Liver (tissue), 3 donors: ENCODE data around the gene C11orf24.

Source experiments
- ATF3 ChIP-seq: IDR thresholded peaks from 2 replicates; pipeline ENCODE4 v1.6.1; 2016; ENCODE audit warnings: antibody characterized with exemption
- JUND ChIP-seq, 2 donors: IDR thresholded peaks; 2 replicates each; pipeline ENCODE4 v1.6.1; 2016; ENCODE audit warnings: antibody characterized with exemption in 2 of 2
- MAX ChIP-seq: IDR thresholded peaks from 2 replicates; pipeline ENCODE4 v1.6.1; 2016; ENCODE audit warnings: antibody characterized with exemption
- RAD21 ChIP-seq, 2 donors: IDR thresholded peaks; 2 replicates each; pipeline ENCODE4 v1.6.1; 2016; ENCODE audit warnings: antibody characterized with exemption in 2 of 2, mild to moderate bottlenecking in 2 of 2
- SP1 ChIP-seq: IDR thresholded peaks from 2 replicates; pipeline ENCODE4 v1.6.1; 2018; ENCODE audit warnings: antibody characterized with exemption, mild to moderate bottlenecking
- TAF1 ChIP-seq: conservative IDR thresholded peaks from 2 replicates; pipeline ENCODE4 v1.6.1; 2016; ENCODE audit warnings: antibody characterized with exemption, mild to moderate bottlenecking
- YY1 ChIP-seq: IDR thresholded peaks from 2 replicates; pipeline ENCODE4 v1.6.1; 2016; ENCODE audit warnings: antibody characterized with exemption, mild to moderate bottlenecking
- TF ChIP-seq, protein P1 (sequence below): fragments of 150-350 bp; IDR thresholded peaks from 2 replicates; pipeline ENCODE4 v1.5.1; 2017; ENCODE audit warnings: improper control_type of control experiment, low read depth, low read length; ENCODE audit not compliant: missing input control
- TF ChIP-seq, protein P2 (sequence below): IDR thresholded peaks from 2 replicates; pipeline ENCODE4 v1.6.1; 2016; ENCODE audit warnings: antibody characterized with exemption, mild to moderate bottlenecking
- donor health status: healthy.
- donor health status: healthy.

GRCh38 chr11:68293708-68294107, 21.9 kb upstream of the C11orf24 start:
- no peak for TF ChIP-seq SP1
- TF ChIP-seq, protein P1, sequence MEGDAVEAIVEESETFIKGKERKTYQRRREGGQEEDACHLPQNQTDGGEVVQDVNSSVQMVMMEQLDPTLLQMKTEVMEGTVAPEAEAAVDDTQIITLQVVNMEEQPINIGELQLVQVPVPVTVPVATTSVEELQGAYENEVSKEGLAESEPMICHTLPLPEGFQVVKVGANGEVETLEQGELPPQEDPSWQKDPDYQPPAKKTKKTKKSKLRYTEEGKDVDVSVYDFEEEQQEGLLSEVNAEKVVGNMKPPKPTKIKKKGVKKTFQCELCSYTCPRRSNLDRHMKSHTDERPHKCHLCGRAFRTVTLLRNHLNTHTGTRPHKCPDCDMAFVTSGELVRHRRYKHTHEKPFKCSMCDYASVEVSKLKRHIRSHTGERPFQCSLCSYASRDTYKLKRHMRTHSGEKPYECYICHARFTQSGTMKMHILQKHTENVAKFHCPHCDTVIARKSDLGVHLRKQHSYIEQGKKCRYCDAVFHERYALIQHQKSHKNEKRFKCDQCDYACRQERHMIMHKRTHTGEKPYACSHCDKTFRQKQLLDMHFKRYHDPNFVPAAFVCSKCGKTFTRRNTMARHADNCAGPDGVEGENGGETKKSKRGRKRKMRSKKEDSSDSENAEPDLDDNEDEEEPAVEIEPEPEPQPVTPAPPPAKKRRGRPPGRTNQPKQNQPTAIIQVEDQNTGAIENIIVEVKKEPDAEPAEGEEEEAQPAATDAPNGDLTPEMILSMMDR, result no peak
- no peak for TF ChIP-seq ATF3
- no peak for TF ChIP-seq MAX
- no peak for TF ChIP-seq JUND (IDR thresholded peaks at IDR 0.05)
- TF ChIP-seq YY1, result no peak
- TF ChIP-seq, protein P2, sequence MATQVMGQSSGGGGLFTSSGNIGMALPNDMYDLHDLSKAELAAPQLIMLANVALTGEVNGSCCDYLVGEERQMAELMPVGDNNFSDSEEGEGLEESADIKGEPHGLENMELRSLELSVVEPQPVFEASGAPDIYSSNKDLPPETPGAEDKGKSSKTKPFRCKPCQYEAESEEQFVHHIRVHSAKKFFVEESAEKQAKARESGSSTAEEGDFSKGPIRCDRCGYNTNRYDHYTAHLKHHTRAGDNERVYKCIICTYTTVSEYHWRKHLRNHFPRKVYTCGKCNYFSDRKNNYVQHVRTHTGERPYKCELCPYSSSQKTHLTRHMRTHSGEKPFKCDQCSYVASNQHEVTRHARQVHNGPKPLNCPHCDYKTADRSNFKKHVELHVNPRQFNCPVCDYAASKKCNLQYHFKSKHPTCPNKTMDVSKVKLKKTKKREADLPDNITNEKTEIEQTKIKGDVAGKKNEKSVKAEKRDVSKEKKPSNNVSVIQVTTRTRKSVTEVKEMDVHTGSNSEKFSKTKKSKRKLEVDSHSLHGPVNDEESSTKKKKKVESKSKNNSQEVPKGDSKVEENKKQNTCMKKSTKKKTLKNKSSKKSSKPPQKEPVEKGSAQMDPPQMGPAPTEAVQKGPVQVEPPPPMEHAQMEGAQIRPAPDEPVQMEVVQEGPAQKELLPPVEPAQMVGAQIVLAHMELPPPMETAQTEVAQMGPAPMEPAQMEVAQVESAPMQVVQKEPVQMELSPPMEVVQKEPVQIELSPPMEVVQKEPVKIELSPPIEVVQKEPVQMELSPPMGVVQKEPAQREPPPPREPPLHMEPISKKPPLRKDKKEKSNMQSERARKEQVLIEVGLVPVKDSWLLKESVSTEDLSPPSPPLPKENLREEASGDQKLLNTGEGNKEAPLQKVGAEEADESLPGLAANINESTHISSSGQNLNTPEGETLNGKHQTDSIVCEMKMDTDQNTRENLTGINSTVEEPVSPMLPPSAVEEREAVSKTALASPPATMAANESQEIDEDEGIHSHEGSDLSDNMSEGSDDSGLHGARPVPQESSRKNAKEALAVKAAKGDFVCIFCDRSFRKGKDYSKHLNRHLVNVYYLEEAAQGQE, result no peak
- no peak for TF ChIP-seq TAF1
- no peak for TF ChIP-seq RAD21 (IDR thresholded peaks at IDR 0.05)
